ENCODE measurements around the gene AP1B1.
"Not testable (repeated sequence)": the region's sequence is repeated elsewhere in the genome, so short reads cannot be mapped to it uniquely, and the experiment has no call there.

The AP1B1 gene

DNA sequence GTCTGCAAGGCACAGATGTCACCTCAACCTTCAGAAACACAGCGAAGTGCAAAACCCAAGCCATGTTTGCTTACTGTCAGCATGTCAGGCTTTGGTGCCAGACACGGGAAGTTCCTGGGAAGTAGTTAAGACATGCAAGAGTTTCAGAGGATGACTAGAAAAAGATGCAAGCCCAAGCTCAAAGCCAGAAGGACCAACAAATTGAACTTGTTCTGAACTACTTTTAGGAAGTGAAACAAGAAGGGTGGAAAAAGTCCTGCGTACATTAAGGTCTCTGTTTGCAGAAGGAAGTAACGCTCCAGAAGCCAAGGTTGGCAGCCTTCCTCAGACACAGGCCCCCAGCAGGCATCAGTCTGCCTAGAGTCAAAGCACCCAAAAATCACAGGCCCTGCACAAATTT lies 2.6 kb downstream of the AP1B1 start:
- no peak for DNase-seq

DNA sequence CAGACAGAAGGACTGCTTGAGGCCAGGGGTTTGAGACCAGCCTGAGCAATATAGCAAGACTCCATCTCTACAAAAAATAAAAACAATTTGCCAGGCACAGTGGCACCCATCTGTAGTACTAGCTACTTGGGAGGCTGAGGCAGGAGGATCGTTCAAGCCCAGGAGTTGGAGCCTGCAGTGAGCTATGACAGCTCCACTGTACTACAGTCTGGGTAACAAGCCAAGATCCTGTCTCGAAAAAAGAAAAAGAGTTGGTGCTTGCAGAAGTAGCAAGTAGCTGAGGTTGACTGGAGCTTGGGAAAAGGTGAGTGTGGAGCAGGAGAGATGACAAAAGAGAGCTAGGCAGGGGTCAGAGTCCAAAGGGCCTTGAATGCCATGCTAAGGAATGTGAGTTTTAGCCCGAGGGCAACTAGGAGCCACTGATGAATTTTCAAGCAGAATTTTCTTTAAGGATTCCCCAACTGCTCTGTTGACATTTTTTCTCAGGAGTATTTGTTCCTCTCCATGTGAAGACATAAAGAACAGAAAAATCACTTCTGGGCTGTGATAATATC lies 3.1 kb downstream of the AP1B1 start:
- no peak for DNase-seq

DNA sequence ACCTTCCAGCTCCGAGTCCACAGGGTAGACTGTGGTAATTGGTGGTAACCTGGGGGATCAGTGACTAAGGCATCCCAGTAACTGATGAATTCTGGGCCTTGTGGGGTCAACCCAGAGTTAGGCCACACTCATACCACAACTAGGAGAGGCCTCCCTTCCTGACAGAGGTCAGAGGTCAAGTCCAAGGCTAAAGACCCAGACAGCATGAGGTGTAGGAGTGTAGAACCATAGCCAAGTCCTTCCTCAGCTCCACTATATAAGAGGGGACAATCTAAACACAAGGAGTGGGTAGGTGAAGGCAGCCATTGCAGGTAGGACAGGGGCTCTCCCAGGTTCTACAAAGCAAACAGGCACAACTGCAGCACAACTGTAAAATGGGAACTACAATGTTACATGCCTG lies 4.6 kb downstream of the AP1B1 start:
- DNase-seq = no peak

DNA sequence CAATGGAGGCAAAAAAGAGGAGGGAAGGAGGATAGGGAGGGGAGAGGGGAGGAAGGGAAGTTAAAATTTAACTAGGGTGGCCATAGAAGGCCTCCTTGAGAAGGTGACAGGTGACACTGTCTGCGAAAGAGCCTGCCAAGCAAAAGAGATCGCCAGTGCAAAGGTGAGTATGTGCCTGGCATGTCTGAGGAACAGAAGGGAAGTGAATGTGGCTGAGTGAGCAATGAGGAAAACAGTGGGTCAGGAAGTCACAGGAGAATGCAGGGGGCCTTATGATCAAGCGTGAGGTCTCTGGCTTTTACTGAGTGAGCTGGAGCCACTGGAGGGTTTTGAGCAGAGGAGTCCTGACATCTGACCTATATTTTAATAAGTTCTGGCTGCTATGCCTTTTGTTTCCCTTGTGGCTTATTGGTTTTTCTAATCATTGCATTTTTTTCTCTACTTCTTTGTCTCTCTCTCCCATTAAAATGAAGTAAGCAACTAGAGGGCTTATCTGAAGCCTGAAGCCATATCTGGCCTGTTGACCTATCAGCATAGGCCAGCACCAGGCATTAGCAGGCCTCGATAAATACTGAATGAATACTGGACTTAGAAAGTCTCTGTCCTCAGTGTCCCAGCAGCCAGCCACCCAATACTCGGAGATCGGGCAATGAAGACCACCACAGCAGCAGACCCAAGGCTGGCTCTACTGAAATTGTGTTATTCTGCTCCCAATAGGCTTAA lies 5.6 kb downstream of the AP1B1 start:
- DNase-seq = no peak

DNA sequence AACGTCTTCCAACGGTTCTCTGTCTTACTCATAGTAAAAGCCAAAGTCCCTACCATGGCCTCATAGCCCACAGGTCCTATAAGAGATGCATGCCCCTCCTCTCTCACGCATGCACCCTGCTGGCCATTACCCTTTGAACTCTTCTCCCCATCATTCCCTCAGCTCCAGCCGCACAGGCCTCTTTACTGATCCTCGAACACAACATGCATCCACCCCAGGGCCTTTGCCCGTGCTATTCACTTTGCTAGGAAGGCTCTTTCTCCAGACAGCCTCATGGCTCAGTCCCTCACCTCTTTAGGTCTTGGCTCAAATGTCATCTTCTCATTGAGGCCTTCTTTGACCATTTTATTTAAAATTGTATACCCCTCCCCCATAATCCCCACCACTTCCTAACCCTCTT lies 7.5 kb downstream of the AP1B1 start:
- no peak for DNase-seq

DNA sequence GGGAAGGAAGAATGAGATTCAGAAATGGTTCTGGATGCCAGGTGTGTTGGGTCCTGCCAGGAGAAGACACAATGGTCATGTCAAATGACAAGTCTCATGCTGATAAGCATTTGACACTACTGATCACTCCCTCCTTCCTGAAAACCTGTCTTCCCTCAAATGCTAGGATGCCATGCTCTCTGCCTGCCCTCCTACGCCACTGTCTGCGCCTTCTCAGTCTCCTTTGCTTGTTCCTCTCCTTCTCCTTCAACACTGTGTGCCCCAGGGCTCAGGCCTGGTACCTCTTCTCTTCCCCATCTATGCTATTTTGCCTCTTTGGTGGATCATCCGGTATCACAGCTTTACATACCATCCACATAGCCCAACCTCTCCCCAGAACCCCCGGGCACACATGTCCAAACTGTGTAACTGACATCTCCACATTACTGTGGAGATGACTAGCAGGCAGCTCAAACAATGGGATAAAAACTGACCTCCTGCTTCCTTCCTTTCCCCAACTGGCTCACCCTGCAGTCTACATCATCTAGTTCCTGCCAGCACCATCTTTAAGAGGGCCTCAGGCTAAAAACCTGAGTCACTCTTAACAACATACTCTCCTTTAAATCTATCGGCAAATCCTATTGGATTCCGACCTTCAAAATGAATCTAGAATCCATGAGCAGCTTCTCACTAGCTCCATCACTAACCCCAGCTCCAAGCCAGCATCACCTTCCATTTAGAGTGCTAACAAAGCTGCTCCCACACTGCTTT lies 8.2 kb downstream of the AP1B1 start:
- no peak for DNase-seq

GRCh38 chr22:29379258-29379657 lies 9.1 kb downstream of the AP1B1 start:
- DNase-seq = no peak

- no peak for DNase-seq
These were observed 10.4 kb downstream of the AP1B1 start for GRCh38 chr22:29377979-29378378.

DNA sequence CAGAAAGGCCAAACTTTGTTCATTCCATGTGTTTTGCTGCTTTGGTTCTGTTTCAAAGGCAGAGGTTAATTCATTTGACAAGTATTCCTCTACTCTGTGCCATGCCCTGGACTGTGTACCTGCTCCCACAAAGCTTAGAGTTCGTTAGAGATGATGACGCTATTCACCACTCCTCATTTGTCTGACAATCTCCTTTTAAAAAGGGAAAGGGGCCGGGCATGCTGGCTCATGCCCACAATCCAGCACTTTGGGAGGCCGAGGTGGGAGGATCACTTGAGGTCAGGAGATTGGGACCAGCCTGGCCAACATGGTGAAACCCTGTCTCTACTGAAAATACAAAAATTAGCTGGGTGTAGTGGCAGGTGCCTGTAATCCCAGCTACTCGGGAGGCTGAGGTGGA lies 11.7 kb downstream of the AP1B1 start:
- not testable (repeated sequence) for DNase-seq

DNA sequence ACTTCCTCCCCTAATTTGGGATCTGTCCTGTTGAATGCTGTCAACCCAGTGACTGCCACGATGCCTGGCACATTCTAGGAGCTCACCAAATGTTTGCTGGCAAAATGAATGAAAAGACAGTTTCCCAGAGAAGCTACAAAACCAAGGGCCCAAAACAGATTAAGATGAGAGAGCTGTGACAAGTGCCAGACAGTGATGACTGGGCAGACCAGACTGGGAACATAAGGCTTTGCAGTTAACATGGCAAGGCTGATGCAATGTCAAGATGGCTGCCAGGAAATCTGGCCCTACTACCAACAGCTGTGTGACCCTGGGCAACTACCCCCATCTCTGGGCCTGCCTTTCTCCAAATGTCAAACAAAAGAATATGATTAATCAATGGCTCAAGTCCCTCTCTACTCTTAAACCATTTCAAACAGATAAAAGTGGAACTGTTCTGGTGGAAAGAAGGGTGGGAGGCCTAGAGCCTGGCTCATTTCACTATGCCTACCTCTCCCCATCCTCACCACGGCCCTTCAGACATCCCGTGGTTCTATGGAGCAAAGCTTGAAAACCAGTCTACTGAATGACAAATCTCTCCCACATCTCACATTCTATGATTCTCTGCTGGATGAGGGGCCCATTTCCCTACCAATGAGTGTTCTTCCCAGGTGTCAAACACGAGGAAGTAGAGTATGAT lies 12.8 kb downstream of the AP1B1 start:
- DNase-seq = no peak

DNA sequence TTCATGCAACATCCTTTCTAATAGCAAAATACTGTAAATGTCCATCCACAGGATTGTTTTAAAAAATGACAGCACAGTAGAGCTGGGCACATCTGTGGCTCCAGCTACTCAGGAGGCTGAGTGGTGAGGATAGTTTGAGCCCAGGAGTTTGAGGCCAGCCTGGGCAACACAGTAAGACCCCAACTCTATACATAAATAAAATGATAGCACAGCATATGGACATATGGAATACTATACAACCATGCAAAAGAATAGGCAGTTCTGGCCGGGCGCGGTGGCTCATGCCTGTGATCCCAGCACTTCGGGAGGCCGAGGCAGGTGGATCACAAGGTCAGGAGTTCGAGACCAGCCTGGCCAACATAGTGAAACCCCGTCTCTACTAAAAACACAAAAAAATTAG lies 13.6 kb downstream of the AP1B1 start:
- not testable (repeated sequence) for DNase-seq

DNA sequence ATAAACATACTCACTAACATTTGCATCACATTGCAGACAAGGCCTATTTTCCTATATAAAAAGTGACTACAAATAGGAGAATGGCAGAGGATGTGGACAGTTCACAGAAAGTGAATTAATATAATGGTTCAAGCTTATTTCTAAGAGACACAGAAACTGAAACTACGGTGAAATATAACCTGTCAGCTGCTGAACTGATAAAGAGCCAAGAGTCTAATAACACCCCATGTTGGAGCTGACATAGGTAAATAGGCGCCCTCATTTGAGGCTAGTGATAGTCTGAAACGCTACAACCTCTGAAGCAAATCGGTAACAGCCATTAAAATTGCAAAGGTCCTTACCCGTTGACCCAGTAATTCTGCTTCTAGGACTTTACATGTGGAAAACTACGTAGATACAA lies 14.0 kb downstream of the AP1B1 start:
- no peak for DNase-seq

DNA sequence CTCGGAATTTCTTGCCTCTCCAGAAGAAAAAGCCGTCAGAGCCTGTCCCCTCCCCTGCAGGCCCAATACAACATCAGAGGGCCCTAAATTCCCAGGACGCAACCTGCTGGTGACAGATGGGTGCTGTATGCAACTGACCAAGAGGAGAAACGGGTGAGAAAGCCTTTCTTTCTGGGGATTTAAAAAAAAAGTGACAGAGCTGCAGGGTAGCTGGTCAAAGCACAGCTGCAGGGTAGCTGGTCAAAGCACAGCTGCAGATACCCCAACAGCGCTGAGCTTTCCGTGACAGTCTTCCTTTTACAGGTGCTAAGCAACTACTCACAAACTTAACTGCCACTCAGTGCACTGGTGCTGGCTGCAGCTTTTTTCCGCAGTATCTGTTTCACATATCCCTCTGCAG lies 17.8 kb downstream of the AP1B1 start:
- no peak for DNase-seq

GRCh38 chr22:29369460-29369859 lies 18.9 kb downstream of the AP1B1 start:
- DNase-seq = no peak

DNA sequence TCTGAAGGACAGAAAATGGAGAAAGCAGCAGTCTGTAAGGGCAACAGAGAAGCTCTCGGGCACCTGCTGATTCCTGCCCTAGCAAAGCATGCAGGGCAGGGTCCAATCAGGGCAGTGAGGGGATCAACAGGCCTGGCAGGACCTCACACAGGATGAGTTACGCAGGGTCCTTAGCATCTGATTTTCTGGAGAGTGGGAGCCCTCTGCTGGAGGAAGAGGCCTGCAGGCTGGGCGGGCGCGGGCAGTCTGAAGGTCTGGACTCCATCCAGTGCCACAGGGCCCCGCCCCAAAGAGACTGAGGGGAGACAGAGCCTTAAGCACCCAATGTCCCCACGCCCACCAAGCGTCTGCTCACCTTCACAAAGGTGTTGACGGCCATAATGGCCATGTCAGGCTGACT lies 28.9 kb downstream of the AP1B1 start:
- DNase-seq = no peak

- DNase-seq = not testable (repeated sequence)
These were observed 31.0 kb downstream of the AP1B1 start for GRCh38 chr22:29357193-29357890.

- no peak for DNase-seq
These were observed 34.5 kb downstream of the AP1B1 start for GRCh38 chr22:29353860-29354259.

GRCh38 chr22:29353286-29353685 lies 35.1 kb downstream of the AP1B1 start:
- no peak for DNase-seq

- DNase-seq = no peak
These were observed 35.6 kb downstream of the AP1B1 start for GRCh38 chr22:29352778-29353177.

GRCh38 chr22:29351891-29352290 lies 36.5 kb downstream of the AP1B1 start:
- no peak for DNase-seq

GRCh38 chr22:29351042-29351441 lies 37.3 kb downstream of the AP1B1 start:
- no peak for DNase-seq

DNA sequence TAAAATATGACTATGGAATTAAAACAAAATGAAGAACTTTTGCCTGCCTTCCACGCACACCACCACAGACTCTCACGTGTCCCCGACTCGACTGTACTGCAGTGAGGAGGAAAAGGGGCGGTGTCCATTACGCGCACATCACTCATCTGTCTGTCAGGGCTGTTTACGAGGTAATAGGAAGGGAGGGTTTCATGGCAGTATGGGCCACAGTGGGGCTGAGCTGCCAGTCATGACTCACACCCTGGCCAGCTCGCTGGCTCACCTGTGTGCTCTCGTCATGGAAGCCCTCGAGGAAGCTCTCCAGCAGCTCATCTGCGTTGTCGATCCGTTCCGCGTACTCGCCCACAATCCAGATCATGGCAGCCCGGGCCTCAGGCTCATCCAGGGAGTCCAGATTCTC lies 39.4 kb downstream of the AP1B1 start:
- DNase-seq = no peak

GRCh38 chr22:29348041-29348440 lies 40.3 kb downstream of the AP1B1 start:
- no peak for DNase-seq
